G401.6 (cell line): ENCODE measurements around the gene MAG.

Experiments
- FAIRE-seq: peaks from 2 replicates; lab custom pipeline; 2012; peaks lifted over from hg19 to GRCh38; lab: Jason Lieb, UNC

The MAG gene

DNA sequence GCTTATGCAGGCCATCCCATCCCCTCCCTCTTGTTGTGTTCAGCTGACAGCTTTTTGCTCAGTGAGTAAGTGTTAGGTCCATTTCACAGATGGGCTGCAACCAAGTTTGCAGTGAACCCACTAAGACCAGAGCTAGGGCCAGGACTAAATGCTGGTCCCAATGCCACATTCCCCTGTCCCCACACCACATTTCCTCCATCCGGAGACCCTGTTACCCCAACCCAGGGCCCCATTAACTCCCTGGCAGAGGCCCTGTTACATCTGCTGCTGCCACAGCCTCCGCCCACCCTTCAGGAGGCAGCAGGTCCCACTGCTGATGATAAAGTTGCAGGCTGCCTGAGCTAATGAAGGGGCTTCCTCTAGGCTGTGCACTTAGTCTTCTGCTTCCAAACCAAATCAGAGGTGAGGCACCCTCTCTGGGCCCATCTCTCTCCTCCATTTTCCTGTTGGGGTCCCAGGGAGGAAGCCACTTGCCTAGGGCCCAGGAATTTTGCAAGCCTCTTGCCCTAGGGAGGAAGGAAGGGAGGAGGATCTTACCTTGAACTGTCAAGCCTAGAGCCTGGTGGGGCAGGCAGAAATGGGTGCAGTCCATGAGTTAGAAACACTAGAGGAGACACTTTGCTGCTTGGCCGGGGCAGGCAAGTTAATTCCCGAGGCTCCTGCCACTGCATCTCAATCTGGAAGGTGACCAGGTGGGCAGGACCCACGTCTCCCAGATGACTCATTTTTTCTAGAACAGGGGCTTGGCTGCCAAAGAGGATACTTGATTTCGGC is 26.6 kb upstream of the MAG start:
- no peak for FAIRE-seq

DNA sequence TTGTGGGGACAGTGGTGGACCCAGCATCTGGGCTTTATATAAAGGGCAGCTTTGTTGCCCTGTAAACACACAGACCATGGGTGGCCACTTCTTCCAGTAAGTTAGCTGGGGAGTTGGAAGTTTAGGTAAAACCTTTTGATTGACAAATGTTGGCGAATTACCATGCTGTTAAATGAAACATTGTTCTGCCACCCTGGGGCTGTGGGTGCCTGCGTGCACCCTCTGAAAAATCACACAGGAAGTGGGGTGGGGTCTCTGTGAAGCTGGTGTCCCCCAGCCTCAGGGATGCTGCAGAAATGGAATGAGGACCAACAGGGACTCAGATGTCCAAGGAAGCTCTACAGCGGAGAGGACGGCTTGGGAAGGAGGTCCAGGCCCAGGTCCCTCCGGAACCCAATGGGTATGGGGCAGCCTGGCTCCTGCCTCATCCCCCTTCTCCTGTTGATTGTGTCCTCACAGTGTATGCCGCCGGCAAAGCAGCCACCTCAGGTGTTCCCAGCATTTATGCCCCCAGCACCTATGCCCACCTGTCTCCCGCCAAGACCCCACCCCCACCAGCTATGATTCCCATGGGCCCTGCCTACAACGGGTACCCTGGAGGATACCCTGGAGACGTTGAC is 26.0 kb upstream of the MAG start:
- FAIRE-seq: no peak

DNA sequence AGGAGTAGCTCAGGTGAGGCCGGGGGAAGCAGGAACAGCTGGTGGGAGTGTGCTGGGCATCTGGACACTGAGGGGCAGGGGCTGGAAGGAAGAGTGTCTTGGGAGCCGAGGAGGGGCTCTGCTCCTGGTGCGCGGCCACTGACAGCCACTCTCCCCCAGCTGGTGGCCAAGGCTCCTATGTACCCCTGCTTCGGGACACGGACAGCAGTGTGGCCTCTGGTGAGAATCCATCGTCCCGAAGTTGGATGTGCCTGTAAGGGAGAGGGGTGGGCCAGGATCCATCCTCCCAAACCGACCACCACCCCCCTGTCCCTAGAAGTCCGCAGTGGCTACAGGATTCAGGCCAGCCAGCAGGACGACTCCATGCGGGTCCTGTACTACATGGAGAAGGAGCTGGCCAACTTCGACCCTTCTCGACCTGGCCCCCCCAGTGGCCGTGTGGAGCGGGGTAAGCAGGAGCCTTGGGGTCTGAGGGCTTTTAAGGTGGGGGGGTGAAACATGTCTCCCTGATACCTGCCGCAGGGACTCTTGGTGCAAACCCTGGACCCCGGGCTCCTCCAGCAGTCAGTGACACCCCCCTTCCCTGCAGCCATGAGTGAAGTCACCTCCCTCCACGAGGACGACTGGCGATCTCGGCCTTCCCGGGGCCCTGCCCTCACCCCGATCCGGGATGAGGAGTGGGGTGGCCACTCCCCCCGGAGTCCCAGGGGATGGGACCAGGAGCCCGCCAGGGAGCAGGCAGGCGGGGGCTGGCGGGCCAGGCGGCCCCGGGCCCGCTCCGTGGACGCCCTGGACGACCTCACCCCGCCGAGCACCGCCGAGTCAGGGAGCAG is 25.2 kb upstream of the MAG start:
- no peak for FAIRE-seq

DNA sequence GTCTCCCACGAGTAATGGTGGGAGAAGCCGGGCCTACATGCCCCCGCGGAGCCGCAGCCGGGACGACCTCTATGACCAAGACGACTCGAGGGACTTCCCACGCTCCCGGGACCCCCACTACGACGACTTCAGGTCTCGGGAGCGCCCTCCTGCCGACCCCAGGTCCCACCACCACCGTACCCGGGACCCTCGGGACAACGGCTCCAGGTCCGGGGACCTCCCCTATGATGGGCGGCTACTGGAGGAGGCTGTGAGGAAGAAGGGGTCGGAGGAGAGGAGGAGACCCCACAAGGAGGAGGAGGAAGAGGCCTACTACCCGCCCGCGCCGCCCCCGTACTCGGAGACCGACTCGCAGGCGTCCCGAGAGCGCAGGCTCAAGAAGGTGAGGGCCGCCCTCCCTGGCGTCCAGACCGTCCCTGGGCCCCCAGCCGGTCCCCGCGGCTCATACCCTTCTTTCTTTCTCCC is 24.6 kb upstream of the MAG start:
- FAIRE-seq: no peak

DNA sequence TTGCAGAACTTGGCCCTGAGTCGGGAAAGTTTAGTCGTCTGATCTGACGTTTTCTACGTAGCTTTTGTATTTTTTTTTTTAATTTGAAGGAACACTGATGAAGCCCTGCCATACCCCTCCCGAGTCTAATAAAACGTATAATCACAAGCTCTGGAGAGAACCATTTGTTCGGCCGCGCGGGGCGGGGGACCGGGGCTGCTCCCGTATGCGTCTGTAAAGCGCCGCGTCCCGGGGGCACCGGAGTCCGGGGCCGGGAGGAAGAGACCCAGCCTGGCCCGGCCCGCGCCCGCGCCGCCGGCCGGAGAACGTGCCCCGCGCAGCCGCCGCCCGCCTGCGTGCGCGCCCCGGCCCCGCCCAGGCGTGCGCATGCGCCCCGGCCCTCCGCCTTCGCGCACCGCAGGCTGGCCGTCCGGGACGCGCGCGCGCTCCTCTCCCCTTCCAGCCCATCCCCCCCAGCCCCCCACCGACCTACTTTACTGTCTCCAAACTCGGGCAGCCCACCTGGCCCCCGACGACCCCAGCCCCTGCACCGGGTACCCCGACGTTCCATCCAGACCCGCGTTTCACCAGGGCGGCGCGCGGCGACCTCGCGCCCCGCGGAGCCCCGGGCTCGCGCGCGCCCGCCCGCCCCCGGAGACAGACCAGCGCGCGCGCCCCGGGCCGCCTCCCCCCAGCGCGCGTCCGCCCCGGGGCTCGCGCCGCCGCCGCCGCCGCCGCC is 24.0 kb upstream of the MAG start:
- FAIRE-seq: no peak

DNA sequence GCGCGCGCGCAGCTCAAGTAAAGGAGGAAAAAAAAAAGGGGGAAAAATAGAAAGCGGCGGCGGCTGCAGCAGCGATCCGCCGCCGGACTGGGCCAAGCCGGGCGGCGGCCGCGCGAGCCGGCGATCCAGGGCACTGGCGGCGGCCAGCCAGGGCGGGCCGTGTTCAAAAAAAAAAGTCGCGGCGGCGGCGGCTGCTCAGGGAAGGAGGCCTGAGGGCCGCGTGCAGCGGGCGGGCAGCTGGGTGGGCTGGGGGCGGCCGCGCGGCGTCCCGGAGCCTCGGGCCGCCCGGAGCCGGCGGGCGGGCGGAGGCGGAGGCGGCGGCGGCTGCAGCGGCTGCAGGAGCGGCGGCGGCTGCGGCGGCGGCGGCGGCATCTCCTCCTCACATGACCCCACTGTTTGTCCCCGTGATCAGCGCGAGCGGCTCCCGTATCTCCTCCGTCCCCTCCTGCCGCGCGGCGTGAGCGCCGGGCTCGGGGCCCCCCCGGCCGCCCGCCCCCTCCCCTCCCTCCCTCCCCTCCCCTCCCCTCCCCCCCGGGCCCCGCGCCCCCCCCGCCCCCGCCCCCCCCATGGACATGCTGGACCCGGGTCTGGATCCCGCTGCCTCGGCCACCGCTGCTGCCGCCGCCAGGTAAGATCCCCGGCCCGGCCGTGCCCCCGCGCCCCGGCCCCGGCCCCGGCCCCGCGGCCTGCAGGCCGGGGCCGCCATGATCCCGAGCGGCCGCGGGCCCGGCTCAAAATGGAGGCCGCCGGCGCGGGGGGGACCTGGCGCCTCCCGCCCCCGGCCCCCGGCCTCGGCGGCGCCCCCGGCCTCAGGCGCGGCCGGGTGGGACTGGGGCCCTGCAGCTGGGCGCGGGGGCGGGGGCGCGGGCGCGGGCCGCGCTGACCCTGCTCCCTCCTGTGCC is 23.2 kb upstream of the MAG start, which contains the start of gene USF2:
USF2 (plus strand) TSS at position 427 of the 902 bp plus-strand sequence; CDS start at position 567, 140 bp downstream.
- no peak for FAIRE-seq

DNA sequence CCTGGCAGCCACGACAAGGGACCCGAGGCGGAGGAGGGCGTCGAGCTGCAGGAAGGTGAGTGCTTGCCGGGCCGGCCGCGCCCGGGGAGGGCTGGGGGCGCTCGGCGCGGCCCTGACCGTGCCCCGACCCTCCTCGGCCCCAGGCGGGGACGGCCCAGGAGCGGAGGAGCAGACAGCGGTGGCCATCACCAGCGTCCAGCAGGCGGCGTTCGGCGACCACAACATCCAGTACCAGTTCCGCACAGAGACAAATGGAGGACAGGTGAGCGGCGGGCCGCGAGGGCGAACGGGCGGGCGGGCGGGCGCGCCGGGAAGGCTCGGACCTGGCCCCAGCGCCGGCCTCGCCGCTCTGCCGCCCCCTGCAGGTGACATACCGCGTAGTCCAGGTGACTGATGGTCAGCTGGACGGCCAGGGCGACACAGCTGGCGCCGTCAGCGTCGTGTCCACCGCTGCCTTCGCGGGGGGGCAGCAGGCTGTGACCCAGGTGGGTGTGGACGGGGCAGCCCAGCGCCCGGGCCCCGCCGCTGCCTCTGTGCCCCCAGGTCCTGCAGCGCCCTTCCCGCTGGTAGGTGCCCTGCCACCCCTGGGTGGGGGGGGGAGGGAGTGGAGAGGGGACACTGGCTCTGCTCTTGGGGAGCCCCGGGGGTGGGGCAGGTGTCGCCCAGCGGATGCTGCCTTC is 22.4 kb upstream of the MAG start:
- no peak for FAIRE-seq

DNA sequence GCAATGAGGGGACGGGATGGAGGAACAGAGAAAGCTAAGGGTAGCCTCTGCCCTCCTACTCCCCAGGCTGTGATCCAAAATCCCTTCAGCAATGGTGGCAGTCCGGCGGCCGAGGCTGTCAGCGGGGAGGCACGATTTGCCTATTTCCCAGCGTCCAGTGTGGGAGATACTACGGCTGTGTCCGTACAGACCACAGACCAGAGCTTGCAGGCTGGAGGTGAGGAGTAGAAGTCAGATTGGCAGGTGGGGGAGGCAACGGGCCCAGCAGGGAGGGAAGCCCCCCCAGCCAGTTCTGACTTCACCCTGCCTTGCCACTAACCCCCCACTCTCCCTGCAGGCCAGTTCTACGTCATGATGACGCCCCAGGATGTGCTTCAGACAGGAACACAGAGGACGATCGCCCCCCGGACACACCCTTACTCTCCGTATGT is 21.6 kb upstream of the MAG start:
- no peak for FAIRE-seq

DNA sequence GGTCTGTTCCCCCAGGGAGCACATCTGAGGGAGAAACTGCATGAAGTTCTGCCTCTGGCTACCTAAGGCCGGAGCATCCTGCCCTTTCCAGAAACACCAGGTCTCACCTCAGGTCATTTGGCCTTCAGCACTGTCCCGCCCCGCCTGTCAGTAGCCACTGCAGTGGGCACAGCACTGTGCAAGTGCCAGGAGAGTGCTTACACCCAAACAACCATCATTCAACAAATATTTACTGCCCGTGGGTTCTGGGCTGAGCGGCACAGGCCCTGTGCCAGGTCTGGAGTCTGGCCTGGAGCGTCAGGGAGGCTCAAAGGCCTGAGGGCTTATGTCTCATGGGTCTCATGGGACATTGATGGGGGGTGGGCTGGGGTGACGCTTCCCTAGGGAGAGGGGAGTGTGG is 20.4 kb upstream of the MAG start:
- no peak for FAIRE-seq

DNA sequence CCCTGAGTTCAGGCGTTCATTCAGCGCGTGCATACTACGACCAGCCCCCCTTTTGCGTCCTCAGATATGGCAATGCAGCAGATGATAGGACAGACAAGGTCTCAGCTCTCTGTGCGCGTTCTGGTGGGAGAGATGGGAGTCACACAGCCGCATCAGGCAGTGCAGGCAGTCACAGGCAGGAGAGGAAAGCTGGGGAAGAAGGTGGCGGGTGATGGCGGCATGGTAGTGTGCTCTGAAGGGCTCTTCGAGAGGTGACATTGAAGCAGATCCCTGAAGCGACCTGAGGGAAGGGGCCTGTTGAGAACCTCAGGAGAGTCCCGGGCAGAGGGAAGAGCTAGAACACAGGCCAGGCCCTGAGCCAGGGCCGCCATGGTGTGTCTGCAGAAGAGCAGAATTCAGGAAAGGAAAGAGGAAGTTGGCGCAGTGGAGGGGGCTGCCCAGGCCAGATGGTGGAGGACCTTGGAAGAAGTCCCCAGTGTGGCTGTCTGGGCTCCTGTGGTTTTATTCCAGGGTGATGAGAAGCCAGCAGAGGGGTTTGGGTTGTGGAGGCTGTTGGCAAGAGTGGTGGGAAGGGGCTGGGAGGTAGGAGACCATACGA is 19.7 kb upstream of the MAG start:
- FAIRE-seq: no peak

DNA sequence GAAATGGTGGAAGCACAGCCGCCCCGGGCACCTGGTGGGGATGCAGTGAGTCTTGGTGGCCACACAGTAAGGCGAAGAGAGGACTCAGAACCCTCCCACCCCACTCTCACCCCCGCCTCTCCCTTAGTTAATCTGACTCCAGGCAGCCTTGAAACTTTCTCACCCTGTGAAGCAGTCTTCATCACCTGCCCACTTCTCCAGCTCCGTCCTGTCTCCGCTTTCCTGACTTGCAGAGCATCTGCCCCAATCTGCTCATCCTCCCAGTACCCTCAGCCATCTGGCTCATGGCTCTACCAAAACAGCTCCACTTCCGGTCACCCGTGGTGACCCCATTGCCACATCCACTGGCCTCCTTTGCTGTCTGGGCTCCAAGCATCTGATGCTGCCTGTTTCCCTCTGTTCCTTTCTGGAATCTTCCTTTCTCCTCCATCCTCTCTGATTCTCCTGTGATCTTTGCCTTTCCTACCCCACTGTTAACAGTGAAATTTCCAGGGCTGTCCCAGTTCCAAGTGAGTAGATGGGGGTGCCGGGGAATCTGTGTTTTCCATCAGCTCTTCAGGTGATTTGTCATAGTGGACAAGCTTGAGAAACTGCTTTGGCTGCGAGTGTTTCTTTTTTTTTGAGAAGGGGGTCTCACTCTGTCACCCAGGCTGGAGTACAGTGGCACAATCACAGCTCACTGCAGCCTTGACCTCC is 18.9 kb upstream of the MAG start:
- no peak for FAIRE-seq

DNA sequence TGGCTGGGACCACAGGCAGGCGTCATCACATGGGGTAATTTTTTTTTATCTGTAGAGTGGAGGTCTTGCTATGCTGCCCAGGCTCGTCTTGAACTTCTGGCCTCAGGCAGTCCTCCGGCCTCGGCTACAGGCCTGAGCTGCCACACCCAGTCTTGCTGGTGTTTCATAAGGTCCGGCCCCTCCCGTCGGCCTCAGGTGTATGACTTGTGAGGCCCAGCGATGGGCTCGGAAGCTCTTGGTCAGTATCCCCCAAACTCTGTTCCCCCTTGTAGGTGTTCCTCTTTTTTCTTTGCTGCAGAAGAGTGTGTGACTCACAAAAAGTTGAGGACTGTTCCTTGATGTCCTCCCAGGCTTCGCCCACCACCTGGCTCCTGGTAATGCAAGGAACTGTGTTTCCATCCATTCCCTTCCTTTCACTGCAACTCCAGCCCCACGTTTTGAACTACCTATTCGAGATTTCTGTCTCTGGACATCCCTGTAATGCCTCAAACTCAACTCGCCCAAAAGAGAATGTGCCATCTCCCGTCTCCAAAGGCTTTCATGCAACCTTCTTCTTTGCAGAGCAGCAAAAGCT is 18.2 kb upstream of the MAG start:
- no peak for FAIRE-seq

DNA sequence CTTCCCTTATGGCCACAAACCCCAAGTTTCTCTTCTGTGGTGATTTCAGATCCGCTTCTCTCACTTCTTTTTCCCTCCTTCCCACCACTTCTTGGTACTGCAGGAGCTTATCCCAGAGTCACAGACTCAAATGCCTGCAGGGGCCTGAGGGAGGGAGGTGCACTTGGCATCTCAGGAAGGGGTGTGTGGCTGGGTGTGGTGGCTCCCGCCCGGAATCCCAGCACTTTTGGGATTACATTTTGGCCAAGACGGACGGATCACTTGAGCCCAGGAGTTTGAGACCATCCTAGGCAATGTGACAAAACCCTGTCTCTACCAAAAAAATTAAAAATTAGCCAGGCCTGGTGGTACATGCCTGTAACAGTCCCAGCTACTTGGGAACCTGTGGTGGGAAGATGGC is 17.6 kb upstream of the MAG start:
- FAIRE-seq: no peak

DNA sequence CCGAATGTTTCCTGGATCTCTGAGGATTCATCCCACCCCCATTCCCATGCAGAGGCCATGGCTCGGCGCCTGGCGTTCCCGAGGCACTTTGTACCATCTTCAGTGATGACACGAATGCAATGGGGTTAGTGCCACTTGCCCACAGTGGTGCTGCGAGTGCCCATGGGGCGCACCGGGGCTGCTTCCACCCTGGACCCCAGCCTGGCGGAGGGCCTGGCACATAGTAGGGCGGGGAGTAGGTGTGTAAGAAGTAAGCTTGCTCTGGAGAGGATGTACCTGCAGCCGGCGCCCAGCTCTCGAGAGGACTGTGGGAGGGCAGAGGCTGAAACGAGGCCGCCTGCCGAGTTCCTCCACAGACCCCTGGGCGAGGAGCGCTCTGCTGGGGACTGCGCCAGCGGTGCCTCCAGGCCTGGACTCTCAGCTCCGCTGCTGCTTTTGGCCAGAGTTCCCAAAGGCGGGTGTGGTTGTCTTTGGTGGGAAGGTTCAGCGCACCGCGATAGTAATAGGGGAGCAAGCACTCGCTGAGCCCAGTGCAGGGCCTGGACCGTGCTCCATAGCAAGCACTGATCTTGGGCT is 15.2 kb upstream of the MAG start:
- FAIRE-seq: no peak

DNA sequence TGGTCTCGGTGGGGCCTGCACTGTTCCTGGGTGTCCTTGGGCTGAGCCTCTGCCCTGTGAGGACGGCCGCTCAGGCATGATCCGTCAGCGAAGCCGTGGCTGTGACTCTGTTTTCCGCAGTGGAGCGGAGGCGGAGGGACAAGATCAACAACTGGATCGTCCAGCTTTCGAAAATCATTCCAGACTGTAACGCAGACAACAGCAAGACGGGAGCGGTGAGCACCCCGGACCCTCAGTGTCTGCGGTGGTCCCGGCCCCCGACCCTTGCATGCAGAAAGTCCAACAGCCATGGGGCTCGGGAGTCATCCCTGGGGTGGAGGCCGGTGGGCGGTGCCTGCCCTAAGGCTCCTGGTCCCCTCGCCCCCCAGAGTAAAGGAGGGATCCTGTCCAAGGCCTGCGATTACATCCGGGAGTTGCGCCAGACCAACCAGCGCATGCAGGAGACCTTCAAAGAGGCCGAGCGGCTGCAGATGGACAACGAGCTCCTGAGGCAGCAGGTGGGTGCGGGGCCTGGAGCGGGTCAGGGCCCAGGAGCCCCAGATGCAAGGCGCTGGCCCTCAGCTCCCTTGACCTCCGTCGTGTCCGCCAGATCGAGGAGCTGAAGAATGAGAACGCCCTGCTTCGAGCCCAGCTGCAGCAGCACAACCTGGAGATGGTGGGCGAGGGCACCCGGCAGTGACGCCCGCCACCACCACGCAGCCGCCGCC is 13.2 kb upstream of the MAG start:
- no peak for FAIRE-seq

DNA sequence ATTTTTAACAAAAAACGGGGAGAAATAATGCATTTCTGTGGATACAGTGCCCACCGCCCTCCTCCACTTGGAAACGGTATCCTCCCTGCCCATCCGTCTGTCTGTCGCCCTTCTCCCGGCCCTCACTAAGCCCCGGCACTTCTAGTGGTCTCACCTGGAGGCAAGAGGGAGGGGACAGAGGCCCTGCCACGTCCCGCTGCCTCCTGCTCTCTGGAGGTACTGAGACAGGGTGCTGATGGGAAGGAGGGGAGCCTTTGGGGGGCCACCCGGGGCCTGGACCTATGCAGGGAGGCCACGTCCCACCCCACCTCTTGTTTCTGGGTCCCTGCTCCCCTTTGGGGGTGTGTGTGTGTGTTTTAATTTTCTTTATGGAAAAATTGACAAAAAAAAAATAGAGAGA is 12.6 kb upstream of the MAG start:
- no peak for FAIRE-seq

DNA sequence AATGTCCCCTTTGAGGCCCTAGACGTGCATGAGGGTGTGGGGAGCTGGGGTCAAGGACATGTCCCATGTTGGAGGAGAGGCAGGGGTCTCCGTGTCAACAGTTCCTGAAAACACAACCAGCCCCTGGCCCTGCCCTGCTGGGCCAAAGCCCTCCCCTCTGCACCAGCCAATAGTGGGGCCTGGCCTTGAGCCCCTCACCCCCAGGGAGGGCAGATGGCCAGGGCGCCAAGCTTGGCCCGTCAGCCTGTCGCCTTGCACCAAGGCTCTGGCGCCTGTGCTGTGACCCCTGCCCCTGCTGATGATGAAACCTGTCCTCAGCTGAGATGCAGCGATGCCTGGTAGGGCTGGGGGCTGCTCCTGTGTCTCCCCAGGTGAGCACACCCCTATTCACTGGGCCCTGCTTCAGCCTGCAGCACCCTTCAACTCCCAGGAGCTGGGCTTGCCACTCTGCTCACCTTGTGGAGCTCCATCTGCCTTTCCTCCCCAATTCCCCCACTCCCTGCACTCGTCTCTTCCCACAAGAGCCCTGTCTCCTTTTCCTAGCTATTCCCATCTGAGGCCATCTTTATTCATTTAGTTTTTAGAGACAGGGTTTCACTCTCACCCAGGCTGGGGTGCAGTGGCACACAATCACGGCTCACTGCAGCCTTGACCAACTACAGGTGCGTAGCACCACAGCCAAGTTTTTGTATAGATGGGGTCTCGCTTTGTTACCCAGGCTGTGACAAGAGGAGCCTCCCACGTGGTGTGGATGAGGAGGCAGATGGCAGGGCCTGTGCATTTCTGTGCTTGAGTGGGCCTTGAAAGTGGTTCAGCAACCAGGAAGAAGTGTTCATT is 11.8 kb upstream of the MAG start:
- FAIRE-seq: no peak
